HL-60/S4 (cell line): ENCODE results near the gene OR5A1.
"Not testable (repeated sequence)": the region's sequence is repeated elsewhere in the genome, so short reads cannot be mapped to it uniquely, and the experiment has no call there.

ENCODE experiments used
- in situ Hi-C: fragments of 300-500 bp; cut with MboI; formaldehyde crosslinking; loops from 2 replicates; pipeline ENCODE4 v1.14.3; 2022; ENCODE audit warnings: low sequenced_read_pairs

The OR5A1 gene

GRCh38 chr11:59436169-59436568 lies at the start of gene OR5A1:
Gene OR5A1, plus strand, starts transcription at chr11:59436469. Its CDS starts 6,700 bp downstream, at chr11:59443169.
- in situ Hi-C loops: no loop called here

- in situ Hi-C loops: no loop called here
These were observed 42.1 kb upstream of the OR5A1 start for GRCh38 chr11:59394186-59394585.

GRCh38 chr11:59400461-59401261 lies 35.6 kb upstream of the OR5A1 start:
- in situ Hi-C loops: no loop called here

DNA sequence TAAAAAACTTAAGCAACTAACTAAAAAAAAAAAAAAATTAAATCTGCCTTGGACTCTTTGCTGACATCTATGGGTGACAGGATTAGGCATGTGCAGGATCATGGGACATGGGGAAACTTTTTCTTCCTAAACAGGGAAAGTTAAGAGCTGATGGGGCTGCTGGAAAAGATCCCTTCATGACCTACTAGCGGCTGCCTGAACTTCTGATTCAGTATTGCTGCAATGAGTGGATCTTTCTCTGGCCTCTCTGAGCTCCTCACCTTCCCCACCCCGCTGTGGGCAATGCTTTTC lies 35.1 kb upstream of the OR5A1 start:
- in situ Hi-C loops: no loop called here

DNA sequence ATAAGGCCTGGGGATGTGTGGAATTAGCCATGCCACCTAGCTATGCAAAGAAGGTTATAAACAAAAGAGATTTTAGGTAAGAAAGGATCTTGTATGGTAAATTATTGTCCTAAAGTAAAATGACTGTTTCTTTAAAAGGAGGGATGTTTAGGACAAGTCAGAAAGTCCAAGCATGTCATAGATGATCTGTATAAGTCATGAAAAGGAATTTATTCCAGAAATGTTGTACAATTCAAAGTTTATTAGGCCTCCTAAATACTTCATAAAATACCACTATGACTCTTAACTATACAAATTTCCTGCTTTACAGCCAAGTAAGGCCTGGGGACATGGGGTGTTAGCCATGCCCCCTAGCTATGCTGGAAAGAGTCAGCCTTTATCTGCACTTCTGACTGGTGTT lies 32.7 kb upstream of the OR5A1 start:
- in situ Hi-C loops: no loop called here

- in situ Hi-C loops: no loop called here
These were observed 22.6 kb upstream of the OR5A1 start for GRCh38 chr11:59413646-59414045.

DNA sequence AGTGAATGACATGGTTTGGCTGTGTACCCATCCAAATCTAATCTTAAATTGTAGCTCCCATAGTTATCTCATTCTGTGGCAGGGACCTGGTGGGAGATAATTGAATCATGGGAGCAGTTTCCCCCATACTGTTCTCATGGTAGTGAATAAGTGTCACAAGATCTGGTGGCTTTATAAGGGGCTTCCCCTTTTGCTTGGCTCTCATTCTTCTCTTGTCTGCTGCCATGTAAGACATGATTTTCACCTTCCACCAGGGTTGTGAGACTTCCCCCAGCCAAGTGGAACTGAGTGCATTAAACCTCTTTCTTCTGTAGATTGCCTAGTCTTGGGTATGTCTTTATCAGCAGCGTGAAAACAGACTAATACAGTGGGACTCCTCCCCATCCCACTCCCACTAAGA lies 21.2 kb upstream of the OR5A1 start:
- in situ Hi-C loops: no loop called here

DNA sequence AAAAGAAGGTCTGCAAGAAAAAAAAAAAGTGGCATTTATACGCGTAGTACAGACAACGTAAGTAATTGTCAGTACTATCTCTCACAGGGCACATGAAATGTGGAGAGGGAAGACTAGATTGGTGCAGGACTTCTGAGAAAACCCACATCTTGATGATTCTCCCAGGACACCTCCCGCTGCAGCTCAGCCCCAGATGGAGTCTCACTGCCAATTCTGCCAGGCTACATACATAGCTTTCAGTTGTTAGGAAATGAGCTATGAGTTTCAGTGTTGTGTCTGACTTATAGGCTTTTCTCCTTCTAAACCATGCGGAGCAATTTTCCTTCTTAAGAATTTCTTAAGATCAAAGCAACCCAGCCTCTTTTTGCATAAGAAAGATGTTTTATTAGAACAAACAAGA lies 19.7 kb upstream of the OR5A1 start:
- in situ Hi-C loops: no loop called here

GRCh38 chr11:59417023-59417422 lies 19.2 kb upstream of the OR5A1 start:
- in situ Hi-C loops: no loop called here

- in situ Hi-C loops: no loop called here
These were observed 18.1 kb upstream of the OR5A1 start for GRCh38 chr11:59418156-59418555.

- in situ Hi-C loops: loop anchor here (10.0 kb wide), 1 partner anchor 259 kb away; no protein-coding TSS in a partner anchor
These were observed 12.4 kb upstream of the OR5A1 start for GRCh38 chr11:59423835-59424234.

DNA sequence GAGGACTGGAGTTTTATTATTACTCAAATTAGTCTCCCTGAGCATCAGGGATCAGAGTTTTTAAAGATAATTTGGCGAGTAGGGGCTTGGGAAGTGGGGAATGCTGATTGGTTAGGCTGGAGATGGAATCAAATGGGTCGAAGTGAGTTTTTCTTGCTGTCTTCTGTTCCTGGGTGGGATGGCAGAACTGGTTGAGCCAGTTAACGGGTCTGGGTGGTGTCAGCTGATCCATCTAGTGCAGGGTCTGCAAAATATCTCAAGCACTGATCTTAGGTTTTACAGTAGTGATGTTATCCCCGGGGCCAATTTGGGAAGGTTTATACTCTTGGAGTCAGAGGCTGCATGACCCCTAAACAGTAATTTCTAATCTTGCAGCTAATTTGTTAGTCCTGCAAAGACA lies 11.1 kb upstream of the OR5A1 start:
- in situ Hi-C loops: loop anchor here (10.0 kb wide), 1 partner anchor 260 kb away; no protein-coding TSS in a partner anchor

DNA sequence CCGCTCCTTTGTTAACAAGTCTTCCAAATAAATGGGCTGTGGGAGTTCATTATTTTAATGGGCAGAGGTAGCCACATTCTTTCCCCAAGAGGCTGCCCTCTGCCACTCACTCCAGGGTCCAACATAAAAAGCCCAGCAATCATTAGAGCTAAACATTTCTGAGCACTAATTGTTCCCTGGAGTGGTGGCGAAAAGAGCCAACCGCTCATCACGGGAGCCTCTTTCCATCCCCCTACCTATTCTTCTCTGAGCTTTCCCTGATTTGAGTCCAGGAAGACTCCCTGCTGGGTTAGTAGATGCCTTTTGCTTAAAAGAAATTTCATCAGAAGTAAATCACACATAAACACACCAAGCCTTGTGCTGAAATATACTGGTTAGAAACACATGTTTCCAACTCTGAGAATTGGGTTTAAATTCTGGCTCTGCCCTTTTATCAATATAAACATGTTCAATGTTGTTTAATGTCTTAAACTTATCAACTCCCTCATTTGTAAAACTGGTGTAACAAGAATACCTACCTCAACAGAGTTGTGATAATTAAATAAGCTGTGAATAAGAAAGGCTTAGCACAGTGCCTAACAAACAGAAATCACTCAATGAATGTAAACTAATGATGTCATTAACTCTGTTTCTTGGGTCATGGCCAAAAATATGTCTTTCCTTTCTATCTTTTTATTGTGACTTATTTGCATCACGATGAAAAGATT lies 9.8 kb upstream of the OR5A1 start, which contains the start of gene OR5A2:
TSS of gene OR5A2 (minus strand) at position 53 of the 707 bp plus-strand sequence. CDS start 3,460 bp downstream, outside the sequence.
- in situ Hi-C loops: loop anchor here (10.0 kb wide), 1 partner anchor 262 kb away; no protein-coding TSS in a partner anchor

DNA sequence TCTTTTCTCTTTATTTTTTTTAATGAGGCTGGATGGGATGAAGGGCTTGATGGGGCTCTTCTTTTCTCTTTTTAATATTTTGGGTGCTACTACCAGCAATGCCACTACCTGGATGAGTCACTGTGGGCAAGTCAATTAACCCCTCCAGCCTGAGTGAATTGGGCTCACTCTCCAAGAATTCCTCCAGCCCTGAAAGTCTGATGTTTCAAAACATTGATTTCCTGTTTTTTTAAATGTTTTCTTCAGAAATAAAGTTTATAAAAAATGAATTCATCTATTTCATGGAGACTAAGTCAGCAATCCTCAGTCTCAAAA lies 9.2 kb upstream of the OR5A1 start:
- in situ Hi-C loops: loop anchor here (10.0 kb wide), 1 partner anchor 262 kb away; no protein-coding TSS in a partner anchor

DNA sequence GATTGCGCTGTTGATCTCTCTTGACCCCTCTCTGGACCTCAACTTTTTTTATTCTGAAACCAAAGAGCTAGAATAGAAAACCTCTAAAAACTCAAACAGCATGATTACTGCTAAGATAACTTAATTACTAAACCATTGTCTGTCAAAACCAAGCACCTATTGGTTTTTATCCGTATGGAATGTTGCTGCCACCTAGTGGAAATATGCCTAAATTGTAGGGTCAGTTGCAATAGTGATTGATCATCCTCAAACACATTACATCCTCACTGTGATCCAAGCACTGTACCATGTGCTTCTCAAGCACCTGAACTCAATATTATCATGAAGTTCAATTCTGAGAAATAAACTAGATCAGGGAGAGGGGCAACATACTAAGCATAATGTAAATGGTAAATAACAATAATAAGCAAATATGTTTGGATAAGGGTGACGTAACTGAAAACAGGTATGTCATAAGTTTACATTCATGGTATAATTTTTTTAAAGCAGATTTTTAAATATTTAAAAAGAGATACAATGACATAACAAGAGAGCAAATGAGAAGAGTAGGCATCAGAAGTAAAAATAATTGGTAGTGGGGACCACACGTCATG lies 6.2 kb upstream of the OR5A1 start:
- in situ Hi-C loops: loop anchor here (10.0 kb wide), 1 partner anchor 265 kb away; no protein-coding TSS in a partner anchor

DNA sequence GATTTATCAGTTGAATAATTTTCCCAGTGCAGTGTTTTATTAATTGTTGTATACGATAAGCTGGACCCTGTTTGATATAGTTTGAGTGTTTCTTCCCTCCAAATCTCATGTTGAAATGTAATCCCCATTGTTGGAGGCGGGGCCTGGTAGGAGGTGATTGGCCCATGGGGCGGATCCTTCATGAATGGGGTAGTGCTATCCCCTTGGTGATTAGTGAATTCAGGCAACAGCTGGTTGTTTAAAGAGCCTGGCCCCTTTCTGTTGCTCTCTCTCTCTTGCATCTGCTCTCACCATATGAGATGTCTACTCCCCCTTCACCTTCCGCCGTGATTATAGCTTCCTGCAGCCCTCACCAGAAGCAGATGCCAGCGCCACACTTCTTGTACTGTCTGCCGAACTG lies 1.5 kb downstream of the OR5A1 start:
- in situ Hi-C loops: no loop called here

DNA sequence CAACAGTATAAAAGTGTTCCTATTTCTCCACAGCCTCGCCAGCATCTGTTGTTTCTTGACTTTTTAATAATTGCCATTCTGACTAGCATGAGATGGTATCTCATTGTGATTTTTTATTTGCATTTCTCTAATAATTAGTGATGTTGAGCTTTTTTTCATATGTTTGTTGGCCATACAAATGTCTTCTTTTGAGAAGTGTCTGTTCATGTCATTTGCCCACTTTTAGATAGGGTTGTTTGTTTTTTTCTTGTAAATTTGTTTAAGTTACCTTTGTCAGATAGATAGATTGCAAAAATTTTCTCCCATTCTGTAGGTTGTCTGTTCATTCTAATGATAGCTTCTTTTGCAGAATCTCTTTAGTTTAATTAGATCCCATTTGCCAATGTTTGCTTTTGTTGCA lies 9.4 kb downstream of the OR5A1 start:
- in situ Hi-C loops: not testable (repeated sequence)

GRCh38 chr11:59448484-59448883 lies 12.2 kb downstream of the OR5A1 start:
- in situ Hi-C loops: no loop called here

DNA sequence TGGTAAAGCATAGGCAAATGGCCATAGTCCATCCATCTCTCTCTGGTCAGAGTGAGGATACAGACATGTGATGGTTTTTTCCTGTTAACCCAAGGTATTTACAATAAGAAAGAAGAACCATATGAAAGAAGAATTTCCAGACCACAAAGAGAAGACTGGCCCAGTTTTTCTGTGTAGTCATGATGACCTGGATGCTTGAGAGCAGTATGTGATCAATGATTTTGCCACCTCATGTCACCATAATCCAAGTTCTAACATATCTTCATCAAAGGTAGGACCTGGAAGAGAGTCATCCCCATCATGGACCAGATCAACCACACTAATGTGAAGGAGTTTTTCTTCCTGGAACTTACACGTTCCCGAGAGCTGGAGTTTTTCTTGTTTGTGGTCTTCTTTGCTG lies 20.4 kb downstream of the OR5A1 start, which contains the start of gene OR4D6:
TSS of gene OR4D6 (plus strand) at position 301 of the 400 bp plus-strand sequence. CDS start at position 301, 0 bp downstream.
- in situ Hi-C loops: no loop called here

GRCh38 chr11:59459916-59460315 lies 23.6 kb downstream of the OR5A1 start:
- in situ Hi-C loops: no loop called here

DNA sequence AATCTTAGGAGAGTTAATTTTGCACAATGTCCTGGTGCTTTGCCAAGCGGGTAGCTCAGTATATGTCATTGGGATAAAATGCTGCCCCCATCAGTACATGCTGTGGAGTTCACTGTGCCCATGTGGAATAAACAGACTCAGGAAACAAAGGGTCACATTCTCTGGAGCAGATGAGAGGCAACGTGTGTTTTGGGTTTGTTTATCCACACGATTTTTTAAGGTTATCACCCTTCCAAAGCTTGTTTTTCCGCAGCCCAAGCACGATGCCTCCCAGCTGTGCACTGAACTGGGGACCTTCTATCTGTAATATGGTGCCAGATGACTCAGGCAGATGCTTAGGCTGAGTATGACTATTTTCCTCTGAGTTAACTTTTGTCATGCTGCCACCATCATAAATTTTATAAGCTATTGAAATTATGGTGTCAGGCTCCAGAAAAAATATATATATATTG lies 26.9 kb downstream of the OR5A1 start:
- in situ Hi-C loops: no loop called here

DNA sequence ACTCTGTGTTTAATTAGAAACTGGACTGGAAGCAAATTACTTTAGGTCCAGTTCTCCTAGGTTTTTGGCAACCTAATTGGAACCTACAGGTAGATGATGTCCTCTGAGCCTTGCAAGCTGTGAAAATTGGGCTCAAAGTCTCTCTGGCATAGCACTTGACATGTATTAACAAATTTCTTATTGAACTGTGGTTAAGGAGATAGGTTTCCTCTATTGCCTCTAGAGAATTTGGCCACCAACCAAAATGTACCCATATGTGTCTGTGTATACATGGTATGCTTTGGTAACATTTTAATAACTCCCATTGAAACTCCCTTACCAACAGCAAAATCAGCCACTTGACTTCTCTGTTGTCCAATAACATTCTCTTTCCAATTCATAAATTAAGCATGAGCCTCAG lies 36.7 kb downstream of the OR5A1 start, which contains the start of gene OR4D10:
TSS of gene OR4D10 (plus strand) at position 301 of the 400 bp plus-strand sequence. CDS start 4,115 bp downstream, outside the sequence.
- in situ Hi-C loops: no loop called here
